Suppressor macrophage (primary cell): ENCODE data around the gene PLXNA3.

ENCODE experiments used
- DNase-seq, 4 experiments: peaks; one replicate each; pipeline ENCODE4 v3.0.0-alpha.2; 2020 to 2022

PLXNA3 gene

DNA sequence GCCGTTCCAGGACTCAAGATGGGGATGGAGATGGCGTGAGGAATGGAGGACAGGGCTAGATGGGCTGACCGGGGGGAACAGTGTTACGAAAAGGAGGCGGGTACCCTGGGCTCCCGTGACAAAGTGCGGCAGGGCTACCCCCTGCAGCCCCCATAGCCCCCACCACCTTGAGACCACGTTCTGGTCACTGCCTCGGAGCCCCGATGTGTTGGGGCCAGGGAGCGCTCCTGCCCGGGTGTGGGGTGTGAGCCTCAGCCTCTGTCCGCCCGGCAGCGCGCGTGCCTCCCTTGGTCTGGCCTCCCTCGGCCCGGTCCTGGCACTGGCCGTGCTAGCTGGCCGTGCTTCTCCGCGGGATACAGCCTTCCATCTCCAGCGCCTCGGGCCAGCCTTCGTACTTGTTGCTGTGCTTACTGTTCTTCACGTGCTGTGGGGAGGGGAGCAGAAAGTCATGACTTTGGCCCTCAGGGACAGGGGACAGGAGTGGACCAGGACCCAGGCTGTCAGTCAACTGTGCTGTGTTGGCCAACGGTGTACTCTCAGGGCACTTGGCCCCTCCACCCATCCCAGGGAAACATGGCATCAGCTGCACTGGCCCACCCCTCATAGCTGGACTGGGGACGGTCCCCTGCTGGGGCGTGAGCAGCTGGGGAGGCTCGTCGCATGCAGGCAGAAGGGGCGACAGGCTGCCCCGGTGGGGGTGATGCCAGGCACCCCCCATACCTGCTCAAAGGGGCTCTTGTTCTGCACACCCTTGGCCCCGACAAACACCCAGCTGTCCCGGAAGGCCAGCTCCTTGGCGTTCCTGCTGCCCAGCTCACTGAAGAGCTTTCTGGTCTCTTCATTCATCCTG is 48.6 kb downstream of the PLXNA3 start:
- no peak for DNase-seq

DNA sequence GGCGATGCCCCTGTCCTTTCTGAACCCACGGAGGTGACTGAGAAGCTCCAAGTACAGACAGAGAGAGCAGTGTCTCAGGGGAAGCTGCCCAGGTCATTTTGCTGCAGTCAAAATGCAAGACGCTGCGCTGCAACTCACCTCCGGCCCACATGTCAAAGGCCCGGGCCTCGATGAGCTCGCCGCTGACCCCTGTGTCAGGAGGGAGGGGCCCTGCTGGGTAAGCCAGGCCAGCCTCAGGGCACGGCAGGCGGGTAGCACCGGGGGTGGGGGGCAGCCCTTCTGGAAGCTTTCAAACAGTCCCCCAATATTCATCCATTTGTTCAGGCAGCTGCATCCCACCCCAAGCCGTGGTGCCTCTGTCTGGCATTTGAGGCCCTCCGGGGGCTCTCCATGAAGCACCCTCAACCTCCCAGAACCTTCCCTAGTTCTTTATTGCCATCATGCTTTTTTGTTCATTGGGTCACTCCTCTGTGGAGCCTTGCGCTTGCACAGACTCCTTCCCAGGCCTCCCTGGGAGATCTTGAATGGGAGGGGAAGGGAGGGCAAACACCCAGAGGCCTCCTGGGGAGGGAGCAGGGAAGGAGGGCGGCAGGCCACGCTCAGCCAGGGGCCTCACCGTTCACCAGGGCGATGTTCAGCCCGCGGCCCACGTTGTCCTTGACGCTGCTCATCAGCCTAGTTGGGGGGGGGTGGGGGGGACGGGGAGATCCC is 49.7 kb downstream of the PLXNA3 start:
- no peak for DNase-seq

DNA sequence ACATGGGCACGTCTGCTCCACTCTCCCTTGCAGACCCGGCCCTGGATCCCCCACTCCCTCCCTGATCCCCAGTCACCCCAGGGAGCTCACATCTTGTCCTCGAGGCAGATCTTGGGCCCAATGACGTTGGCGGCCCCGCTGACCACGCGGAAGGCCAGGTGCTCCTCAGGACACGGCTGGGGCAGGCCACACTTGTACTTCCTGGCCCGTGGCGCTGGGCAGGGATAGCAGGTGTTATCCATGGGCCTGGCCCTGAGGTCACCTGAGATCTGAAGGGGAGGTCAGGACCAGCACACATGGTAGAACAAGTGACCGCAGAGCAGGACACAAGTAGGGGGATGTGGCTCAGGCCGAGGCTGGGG is 50.3 kb downstream of the PLXNA3 start:
- DNase-seq: no peak

DNA sequence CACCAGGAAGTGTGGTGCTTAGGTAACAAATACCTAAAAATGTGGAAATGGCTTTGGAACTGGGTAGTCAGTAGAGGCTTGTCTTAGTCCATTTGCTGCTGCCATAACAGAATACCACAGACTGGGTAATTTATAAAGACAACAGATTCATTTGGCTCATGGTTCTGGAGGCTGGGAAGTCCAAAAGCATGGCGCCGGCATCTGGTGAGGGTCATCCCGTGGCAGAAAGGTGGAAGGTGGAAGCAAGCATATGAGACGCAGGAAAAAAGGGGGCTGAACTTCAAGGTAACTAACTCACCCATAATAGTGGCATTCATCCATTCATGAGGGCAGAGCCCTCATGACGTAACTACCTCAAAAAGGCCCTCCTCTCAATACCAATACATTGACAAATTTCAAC is 51.4 kb downstream of the PLXNA3 start:
- DNase-seq: no peak

DNA sequence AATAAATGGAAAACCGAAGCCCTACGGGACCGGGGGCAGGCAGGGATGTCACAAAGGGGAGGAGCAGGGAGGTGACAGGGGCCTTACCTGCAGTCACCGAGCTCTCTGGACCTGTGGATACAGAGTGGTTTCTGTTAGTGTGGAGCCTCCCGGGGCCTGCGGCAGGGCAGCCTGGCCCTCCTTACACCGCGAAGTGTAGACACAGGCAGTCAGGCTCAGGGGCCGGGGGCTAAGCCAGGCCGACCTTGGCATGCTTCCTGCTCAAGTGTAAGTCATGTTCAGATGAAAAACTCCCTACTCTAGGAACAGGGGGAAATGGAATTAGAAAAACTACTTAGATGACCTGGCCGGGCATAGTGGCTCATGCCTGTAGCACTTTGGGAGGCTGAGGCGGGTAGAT is 53.7 kb downstream of the PLXNA3 start:
- no peak for DNase-seq

DNA sequence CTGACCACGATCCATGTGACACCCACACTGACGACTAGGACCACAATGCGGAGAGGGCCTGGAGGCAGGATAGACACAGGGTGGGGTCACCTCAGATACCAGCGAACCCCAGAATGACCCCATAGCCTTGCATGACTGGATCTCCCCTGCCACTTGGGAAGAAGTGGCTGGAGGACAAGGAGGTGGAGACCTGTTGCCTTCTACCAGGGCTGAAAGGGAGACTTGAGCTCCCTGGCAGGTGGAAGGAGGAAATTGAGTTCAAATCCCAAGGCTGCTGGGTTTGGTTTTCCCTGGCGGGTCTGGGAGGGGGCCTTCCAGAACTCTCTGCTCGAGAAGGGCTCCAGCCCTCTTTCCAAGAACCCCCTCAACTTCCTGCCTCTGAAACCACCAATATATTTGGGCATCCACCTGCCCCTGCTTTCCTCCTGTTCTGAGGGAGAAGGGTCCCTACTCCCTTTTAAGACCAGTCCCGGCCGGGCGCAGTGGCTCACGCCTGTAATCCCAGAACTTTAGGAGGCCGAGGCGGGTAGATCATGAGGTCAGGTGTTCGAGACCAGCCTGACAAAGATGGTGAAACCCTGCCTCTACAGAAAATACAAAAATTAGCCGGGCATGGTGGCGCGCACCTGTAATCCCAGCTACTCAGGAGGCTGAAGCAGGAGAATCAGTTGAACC is 54.9 kb downstream of the PLXNA3 start:
- DNase-seq: no peak

DNA sequence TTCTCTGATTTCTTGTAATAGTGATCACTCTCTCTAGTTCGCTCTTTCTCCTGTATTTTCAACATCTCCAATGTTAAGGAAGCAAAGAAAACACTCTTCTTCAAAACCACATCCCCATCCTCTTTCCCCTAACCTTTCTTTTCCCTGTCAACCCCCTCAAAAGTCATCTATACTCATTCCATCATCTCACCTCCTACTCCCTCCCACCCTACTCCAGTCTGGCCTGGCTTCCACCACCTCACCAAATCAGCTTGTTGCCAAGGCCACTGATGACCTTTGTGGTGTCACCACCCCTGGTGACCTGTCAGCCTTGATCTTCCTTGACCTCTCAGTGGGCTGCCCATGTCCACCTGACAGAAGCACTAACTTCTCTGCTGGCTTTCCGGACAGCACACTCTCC is 55.6 kb downstream of the PLXNA3 start:
- DNase-seq: peak; percentile 34 to 64 (median 52)

DNA sequence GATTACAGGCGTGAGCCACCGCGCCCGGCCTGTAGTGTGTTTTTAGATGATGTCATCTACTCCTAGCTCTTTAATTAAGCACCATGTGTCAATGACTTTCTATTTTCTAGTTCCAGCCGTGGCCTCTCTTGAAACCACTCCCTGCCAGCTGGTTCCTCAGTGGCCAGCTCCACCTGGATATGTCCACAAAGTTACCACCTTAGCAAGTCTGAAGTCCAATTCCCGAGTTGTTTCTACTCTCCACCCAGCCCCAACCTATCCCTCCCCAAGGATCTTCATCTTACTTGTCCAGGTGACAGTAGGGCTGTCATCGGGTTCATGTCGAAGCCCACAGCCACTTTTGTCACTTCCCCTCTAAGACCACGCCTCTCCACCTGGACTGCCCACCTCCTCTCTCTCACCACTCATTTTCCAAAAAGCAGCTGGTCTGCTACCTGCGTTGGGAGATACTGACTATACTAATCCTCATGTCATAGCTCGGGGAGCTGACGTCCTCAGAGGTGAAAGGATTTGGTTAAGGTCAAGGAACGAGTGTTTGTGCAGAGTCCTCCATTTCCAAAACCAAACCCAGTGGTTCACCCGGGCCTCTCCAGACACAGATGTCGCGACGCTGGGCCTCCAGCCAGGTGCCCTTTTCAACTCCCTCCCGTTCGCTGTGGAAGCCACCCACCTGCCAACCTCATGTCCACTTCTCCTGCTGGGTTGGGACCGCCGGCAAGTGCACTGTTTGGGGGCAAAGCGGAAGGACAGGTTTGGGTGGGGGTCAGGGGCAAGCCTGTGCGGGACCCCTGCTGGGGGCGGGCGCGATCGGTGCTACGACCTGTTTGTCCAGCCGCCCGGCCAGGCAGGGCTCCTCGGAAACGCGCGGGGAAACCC is 57.2 kb downstream of the PLXNA3 start:
- peak in 2 of 4 experiments; percentile 14 to 18 for DNase-seq

DNA sequence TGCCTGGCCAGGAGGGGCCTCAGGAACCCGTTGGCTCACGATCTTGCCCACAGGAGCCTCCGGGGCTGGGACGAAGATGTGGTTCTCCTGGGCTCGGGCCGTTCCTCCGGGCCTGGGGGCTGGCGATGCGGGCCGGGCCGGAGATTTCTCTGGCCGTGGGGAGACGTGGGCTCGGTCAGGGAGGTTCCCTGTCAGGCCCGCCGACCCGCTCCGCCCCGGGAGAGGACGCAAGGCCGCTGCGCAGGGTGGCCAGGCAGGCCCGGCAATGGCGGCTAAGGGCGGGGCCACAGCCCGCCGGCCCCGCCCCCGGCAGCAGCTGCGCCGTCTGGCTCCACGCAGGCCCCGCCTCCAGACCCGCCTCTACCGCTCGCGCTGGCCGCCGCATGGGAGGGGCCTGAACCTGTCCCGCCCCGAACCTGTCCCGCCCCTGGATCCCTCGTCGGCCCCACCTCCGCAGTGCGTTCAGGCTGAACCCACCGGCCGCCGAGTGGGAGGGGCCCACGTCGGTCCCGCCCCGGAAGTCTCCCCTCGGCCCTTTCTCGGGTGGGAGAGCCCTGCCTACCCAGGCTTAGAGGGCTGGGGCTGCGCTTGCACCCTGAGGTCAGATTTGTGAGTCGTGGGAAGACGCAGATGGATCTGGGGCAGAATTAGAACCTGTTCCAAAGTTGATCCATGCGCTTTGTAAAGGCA is 58.0 kb downstream of the PLXNA3 start, which contains the start of gene FAM3A:
TSS of gene FAM3A (minus strand) at position 267 of the 690 bp plus-strand sequence. CDS start 460 bp downstream, outside the sequence.
- peak; percentile 91 to 96 (median 94) for DNase-seq

DNA sequence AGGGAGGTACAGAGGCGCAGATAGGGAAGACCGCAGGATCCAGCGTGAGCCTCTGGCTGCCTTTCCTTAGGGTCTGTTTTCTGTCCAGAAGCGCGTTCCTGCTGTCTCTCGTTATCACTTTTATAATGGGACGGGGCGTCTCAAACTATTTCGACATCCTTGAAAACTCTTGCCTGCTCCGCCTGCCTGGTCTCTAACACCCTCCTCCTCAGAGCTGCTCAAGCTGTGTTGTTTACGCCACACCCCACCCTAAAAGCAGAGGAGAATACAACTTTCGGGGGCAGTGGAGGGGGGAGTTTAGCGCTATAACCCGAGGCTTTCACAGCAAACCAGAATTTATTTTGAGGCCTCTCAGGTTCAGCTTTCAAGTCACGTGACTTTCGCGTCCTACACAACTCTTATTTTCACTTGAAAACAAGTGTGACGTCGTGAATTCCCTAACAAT is 58.6 kb downstream of the PLXNA3 start:
- DNase-seq: peak in 3 of 4 experiments; percentile 8 to 23 (median 20)

DNA sequence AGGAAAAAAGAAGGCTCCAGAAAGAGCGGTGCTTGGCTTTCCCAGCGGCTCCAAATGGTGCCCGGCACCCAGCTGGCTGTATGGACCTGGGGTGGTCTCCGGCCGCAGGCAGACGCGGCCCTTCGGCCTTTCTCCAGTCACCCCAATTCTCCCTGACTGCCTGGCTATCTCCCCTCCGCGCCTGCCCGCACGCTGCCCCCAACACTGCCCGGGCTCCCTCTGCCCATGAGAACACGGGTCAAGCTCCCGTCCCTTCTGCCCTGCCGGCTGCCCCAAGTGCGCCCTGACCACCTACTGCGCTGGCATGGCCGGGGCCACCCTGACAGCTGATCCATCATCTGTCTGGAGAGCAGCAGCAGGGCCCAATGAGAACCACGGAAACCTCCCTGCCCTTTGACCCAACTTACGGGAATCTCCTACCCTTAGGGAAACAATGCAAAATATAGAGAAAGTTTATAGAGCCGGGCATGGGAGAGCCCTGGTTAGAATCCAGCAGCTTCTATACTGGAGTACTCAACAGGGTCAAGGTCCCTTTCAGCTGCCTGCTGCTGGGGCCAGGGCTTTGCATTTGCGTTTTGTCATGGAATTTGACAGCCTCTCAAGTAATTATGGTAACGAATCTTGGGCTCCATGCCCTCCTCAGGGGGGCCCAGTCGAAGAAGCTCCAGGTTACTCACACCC is 59.2 kb downstream of the PLXNA3 start:
- DNase-seq: no peak

DNA sequence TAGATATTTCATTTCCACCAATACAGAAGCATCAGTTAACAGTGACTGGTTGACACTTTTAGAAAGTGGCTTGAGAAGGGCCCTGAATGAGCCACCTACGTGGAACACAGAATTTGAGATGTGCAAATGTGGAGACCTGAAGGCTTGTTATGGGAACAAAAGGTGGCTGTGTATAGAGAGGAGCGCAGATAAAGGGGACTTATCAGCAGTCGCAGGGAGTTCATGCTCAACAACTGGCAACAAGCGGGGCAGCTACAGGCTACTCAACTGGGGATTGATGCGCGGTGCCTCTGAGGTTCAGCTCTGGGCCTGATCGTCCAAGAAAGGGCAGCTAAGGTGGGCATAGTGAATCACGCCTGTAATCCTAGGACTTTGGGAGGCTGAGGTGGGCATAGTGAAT is 61.3 kb downstream of the PLXNA3 start:
- no peak for DNase-seq

DNA sequence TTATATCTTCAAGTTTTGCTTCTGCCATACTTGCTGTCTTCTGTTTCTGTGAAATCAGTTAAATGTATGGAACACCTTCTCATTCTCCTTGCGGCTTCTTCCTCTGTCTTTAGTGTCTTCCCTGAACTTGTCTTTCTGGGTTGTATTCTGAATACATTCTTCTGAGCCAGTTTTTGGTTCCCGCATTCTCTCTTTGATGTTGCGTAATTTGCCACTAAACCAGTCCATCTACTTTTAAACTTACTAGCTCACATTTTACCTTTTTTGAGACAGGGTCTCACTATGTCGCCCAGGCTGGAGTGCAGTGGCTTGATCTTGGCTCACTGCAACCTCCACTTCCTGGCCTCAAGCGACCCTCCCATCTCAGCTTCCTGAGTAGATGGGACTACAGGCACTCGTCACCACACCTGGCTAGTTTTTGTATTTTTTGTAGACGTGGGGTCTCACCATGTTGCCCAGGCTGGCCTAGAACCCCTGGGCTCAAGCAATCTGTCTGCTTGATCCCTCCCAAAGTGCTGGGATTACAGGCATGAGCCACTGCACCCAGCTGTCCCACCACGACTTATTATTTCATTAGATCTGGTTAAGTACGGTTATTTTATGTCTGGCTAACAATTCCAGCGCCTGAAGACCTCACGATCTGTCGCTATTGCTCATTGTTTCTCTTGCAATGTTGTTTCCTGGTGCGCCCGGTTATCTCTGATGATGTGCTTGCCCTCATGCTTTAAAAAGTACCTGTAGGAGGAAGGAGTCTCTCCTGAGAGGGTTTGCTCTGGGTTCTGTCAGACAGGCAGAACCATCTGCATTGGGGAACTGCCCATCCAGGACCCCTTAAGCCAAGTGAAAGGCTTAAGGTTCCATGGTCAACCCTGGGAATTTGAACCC is 67.8 kb downstream of the PLXNA3 start:
- DNase-seq: no peak

DNA sequence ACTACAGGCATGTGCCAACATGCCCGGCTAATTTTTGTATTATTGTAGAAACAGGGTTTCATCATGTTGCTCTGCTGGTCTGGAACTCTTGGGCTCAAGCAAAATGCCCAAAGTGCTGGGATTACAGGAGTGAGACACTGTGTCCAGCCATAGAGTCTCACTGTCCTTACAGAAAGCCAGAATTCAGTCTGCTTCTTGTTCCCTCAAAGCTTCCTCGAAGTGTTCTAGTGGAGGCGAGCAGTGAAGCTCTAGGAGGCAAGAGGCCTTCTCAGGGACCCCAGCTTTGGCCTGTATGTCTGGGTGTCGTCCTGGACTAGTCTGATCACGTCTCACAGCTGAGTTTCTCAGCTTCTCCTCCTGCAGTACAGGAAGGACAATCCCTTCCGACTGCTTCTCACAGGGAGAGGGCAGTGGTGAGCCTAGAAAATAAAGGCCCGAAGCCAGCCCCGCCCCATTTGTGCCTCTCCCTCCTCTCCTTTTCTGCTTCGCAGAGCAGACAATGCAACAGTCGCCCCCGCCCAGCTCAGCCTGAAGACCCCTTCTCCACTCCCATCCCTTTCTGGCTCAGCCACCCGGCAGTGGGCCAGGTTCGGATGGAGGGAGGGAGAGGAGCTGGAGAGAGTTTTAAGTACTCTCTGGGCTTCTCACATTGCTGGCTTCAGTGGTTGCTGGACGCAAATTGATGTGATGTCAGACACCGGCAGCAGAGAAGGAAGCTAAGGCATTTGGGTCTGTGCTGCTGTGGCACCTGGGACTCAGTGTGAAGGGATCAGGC is 69.0 kb downstream of the PLXNA3 start:
- peak; percentile 63 to 80 (median 76) for DNase-seq
